Stimulated activated CD8-positive, alpha-beta memory T cell treated with anti-CD3 and anti-CD28 coated beads, Interleukin-4, amount 100 ng/mL, for 48 hours (primary cell): ENCODE data around the gene RAB32.
"Not testable (repeated sequence)": the region's sequence is repeated elsewhere in the genome, so short reads cannot be mapped to it uniquely, and the experiment has no call there.

Experiments
- DNase-seq: peaks from one replicate; pipeline ENCODE4 v3.0.0-alpha.2; 2020

Gene RAB32

GRCh38 chr6:146543211-146543939 lies at the start of gene RAB32:
RAB32 (plus strand) TSS chr6:146543833; CDS start chr6:146543872, 39 bp downstream.
- peak; percentile 35 for DNase-seq

DNA sequence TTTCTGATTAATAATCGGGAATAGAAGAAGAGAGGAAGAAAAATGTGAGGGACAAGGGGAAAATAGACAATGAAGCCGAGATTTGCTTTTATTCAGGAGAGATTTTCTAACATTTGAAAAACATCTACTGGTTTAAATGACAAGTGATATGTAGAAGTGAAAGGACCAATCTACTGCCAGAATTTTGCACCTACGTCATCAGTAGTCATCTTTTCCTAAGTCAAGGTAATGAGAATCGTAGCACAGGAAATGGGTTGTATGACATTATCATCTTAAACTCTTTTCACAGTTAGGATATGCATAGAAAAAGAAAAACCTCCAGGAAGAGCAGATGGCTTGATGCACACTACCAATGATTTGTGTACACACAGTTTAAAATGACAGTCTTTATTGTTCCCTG lies 45.3 kb upstream of the RAB32 start:
- DNase-seq, result no peak

DNA sequence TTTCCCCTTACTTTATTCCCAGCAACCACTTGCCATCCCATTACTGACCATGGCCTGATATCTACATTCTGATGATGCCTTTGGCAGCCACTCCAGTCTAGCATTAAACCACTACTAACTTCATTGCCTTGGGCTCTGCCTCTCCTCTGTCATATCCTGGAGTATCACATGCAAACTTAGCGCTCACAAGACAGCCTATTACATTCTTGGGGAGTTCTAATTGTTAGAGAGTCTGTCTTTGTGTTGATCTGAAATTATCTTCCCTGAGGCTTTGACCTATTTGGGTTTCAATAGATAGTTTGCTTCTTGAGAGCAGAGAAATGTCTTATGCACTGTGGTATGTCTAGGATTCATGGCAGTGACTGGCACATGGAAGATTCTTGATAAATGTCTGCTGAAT lies 40.5 kb upstream of the RAB32 start:
- DNase-seq, result no peak

- no peak for DNase-seq
Measured at GRCh38 chr6:146515212-146515611, 28.4 kb upstream of the RAB32 start.

GRCh38 chr6:146526192-146526591 lies 17.4 kb upstream of the RAB32 start:
- DNase-seq, result no peak

- DNase-seq, result no peak
Measured at GRCh38 chr6:146532702-146533101, 10.9 kb upstream of the RAB32 start.

- no peak for DNase-seq
Measured at GRCh38 chr6:146542881-146543210, 787 bp upstream of the RAB32 start.

- DNase-seq, result no peak
Measured at GRCh38 chr6:146543940-146544615, 445 bp downstream of the RAB32 start.

GRCh38 chr6:146544616-146545182 lies 1.1 kb downstream of the RAB32 start:
- DNase-seq, result no peak

DNA sequence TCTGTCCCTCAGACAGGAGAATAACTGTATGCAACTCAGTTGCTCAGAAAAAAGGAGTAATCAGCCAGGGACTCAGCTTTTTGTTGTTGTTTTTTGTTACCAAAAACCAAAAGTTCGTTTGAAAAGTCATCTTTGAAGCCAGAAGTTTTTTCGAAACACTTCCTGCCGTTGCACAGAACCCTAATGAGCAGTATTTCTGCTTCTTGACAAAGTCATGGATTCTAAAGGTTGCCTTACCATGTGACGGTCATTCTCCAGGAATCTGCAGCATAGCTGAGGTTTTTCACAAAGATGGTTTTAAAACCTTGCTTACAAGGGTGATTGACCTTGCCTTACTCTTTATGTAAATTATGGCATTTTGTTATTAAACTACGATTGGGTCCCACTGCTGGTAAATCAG lies 1.9 kb downstream of the RAB32 start:
- DNase-seq, result no peak

DNA sequence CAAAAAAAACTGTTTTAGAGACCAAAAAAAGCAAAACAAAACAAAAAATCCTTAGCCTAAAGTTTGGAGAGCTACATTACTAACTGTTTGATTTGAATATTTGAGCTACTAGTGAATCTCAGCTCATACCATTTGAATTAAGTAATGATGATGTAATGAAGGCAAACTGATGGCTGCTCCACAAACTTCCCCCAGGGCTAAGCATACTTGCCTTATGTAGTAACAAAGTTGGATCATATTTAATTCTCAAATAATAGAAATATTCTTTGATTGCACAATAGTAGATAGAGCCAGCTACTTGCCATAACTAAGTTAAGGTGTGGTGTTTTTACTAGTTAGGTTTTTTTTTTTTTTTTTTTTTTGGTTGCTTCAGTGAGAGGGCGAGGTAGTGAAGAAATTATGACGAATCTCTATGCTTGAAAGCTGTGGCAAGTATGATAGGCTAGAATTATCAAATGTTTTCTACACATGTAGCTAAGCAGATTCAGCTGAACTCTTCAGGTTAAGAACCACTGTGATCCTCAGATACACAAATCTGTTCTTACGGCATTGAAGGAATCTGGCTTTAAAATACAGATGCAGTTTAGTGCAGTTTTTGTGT lies 2.9 kb downstream of the RAB32 start:
- no peak for DNase-seq

- no peak for DNase-seq
Measured at GRCh38 chr6:146547889-146548288, 4.3 kb downstream of the RAB32 start.

GRCh38 chr6:146548898-146549374 lies 5.3 kb downstream of the RAB32 start:
- no peak for DNase-seq

- no peak for DNase-seq
Measured at GRCh38 chr6:146550911-146551310, 7.3 kb downstream of the RAB32 start.

DNA sequence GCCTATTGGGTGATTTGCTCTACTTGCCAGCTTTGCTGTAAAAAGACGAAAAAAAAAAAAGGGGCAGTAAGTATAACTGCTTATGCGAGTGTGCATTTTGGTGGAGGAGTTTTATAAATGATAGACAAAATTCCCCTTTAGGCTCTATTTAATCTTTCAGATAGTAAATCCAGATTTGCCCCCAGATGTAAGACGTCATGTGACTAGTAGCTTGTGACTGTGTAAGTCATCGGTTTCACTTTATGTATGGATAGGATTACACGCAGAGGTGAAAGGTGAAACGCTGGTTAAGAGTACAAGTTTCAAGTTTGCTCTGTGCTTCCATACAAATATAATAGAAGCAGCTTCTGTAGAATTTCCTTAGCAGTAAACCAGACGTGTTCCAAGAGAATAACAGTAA lies 7.9 kb downstream of the RAB32 start:
- no peak for DNase-seq

DNA sequence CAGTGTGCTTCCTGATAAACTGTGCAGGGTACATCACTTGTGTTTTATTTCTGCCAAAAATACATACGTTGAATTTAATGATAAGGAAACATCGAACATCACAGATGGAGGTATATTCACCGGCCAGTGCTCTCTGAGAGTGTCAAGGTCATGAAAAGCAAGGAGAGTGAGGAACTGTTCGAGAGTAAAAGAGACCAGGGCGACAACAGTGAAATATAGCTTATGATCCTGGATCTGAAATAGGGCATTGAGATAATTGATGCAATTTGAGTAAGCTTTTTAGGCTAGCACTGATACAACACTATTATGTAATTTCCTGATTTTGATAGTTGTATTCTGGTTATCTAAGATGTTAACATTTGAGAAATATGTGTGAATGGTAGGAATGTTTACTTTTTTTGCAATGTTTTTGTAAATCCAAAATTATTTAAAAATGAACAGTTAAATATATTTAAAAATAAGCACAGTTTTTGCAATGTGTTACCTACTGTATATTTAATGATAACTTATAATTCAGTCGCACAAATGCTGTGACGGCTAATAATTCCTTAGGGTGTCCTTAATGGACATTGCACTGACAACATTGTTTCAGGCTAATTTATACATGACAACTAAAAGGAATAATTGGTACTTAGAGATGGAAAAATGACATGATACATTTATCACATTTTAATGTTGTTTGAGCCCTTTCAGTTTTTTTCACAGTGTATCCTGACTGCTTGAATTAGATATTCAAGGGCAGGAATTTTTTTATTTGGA lies 9.9 kb downstream of the RAB32 start:
- DNase-seq, result no peak

- no peak for DNase-seq
Measured at GRCh38 chr6:146560607-146561006, 17.0 kb downstream of the RAB32 start.

DNA sequence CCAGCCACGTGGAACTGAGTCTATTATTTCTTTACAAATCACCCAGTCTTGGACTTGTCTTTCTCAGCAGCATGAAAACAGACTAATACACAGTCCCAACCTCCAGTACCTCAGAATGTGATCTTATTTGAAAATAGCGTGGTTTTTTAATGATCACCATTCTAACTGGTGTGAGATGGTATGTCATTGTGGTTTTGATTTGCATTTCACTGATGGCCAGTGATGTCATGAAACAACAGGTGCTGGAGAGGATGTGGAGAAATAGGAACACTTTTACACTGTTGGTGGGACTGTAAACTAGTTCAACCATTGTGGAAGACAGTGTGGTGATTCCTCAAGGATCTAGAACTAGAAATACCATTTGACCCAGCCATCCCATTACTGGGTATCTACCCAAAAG lies 23.0 kb downstream of the RAB32 start:
- not testable (repeated sequence) for DNase-seq

- DNase-seq, result not testable (repeated sequence)
Measured at GRCh38 chr6:146568619-146569018, 25.0 kb downstream of the RAB32 start.

- DNase-seq, result no peak
Measured at GRCh38 chr6:146574211-146574610, 30.6 kb downstream of the RAB32 start.

- no peak for DNase-seq
Measured at GRCh38 chr6:146578054-146578453, 34.4 kb downstream of the RAB32 start.

DNA sequence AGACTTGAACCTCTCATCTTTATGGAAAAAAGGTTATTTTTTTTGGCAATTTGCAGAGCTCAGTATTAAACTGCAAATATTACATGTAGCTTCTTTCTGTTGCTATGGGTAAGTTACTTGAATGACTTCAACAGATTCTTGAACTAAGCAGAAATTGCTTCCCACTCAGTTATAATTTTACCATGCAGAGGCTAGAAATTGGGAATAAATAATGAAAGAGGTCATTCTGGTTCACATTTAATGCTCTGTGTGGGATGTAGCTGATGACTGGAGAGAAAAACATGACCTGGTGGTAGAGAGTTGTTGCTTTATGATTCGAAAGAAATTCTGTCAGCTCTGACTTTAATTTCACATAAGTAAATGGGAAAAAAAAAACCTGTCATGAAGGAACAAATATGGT lies 38.3 kb downstream of the RAB32 start:
- no peak for DNase-seq

DNA sequence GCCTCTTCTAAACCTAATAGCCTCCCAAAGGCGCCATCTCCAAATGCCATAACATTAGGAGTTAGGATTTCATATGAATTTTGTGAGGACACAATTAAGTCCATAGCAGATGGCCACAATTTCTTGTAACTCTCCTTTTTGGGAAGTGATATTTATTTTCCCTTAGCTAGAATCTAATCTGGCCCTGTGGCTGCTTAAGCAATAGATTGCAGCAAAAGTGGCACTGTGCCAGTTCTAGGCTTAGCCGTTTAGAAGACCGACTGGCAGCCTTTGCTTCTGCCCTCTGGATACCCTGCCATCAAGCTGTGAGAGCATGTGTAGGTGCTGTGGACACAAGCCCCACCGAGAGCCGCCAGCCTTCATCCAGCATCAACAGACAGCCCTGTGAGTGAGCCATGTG lies 39.2 kb downstream of the RAB32 start:
- DNase-seq, result no peak
